KBM-7 (cell line): ENCODE results near the gene ZNHIT2.

Experiments used
- DNase-seq: peaks from one replicate; pipeline ENCODE4 v3.0.0-alpha.2; 2015
- in situ Hi-C: fragments of 300-500 bp; cut with MboI; formaldehyde crosslinking; loops from 2 replicates; pipeline ENCODE4 v1.14.3; 2020; ENCODE audit warnings: low sequenced_read_pairs, low pct_unique_long_range_greater_than_20kb, mixed read lengths

The ZNHIT2 gene

DNA sequence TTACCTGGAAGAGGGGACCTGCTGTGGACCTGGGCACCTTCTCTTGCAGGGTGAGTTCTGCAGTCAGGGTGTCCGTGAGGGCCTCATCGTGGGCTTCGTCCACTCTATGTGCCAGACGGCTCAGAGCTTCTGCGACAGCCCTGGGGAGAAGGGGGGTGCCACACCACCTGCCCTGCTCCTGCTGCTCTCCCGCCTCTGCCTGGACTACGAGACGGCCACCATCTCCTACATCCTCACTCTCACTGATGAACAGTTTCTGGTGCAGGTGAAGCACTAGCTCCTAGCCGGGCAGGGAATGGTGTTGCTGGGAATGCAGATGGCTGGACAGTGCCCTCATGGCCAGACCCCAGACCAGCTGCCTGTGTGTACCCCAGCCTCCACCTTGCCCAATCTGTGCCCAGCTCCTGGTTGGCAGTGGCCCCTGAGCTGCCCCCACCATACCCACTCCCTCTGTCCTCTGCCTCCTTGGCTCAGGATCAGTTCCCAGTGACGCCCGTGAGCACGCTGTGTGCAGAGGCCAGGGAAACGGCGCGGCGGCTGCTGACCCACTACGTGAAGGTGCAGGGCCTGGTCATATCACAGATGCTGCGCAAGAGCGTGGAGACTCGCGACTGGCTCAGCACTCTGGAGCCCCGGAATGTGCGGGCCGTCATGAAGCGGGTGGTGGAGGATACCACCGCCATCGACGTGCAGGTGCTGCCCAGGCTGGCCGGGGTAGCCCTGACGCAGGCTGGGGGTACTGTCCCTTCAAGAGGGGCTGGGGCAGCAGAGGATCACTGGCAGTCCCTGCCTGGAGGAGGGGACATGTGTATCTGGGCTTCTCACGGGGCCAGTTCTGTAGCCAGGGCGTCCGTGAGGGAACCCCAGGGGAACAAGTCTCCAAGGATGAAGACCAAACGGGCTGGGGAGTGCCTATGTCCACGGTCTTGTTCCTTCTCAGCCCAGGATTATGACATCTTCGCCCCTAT, 8.0 kb downstream of the ZNHIT2 start:
- in situ Hi-C loops: no loop called here
- no peak for DNase-seq

DNA sequence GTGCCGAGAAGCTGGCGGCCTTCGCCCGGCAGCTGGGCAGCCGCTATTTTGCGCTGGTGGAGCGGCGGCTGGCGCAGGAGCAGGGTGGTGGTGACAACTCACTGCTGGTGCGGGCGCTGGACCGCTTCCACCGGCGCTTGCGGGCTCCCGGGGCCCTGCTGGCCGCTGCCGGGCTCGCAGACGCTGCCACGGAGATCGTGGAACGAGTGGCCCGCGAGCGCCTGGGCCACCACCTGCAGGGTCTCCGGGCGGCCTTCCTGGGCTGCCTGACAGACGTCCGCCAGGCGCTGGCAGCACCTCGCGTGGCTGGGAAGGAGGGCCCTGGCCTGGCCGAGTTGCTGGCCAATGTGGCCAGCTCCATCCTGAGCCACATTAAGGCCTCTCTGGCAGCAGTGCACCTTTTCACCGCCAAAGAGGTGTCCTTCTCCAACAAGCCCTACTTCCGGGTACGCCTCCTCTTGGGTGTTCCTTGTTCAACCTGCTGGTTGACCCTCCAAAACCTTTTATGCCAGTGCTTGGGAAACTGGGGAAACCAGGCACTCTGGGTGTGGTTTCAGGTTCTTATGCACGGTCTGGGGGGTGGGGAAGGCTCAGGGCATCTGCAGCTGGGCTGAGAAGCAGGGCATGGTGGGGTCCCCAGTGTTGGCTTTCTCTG, 8.9 kb downstream of the ZNHIT2 start:
- in situ Hi-C loops: no loop called here
- no peak for DNase-seq

- in situ Hi-C loops: no loop called here
- no peak for DNase-seq
These were observed 9.6 kb downstream of the ZNHIT2 start for GRCh38 chr11:65107751-65108468.

DNA sequence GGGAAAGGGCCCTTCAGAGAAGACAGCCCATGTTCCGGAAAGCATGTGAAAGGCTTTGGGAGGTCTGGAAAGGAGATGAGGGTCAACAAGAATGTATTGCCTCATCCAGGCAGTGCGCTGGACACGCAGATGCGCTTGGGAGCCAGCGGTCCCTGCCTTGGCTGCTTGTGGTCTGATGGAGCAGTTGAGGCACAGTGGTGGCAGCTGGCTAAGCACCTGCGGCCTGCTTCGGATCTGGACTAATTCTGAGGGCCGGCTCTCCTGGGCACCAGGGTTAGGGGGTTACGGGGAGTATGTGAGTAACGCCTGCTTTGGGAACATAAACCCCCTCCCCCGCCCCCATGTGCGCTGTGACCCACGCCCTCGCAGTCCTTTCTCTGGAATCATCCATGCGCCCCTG, 10.4 kb downstream of the ZNHIT2 start:
- in situ Hi-C loops: no loop called here
- DNase-seq: no peak

- in situ Hi-C loops: no loop called here
- no peak for DNase-seq
These were observed 12.9 kb downstream of the ZNHIT2 start for GRCh38 chr11:65104628-65105027.

DNA sequence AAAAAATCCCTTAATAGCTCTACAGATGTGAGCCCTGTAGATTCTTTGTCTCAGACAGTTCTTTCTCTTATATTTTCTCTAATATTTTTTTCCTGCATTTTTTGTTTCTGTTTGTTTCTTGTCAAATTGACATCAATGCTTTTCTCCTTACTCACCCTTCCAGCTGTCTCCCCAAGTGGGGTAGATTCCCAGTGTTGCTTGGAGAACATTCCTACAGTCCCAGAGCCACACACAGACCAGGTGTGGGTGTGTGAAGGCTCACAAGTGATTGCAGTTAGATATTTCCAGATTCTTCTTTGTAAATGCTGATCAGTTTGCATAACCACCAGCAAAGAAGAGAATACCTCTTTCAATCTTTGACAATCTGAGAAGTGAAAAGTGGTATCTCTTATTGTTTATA, 14.0 kb downstream of the ZNHIT2 start:
- DNase-seq: no peak
- in situ Hi-C loops: no loop called here

DNA sequence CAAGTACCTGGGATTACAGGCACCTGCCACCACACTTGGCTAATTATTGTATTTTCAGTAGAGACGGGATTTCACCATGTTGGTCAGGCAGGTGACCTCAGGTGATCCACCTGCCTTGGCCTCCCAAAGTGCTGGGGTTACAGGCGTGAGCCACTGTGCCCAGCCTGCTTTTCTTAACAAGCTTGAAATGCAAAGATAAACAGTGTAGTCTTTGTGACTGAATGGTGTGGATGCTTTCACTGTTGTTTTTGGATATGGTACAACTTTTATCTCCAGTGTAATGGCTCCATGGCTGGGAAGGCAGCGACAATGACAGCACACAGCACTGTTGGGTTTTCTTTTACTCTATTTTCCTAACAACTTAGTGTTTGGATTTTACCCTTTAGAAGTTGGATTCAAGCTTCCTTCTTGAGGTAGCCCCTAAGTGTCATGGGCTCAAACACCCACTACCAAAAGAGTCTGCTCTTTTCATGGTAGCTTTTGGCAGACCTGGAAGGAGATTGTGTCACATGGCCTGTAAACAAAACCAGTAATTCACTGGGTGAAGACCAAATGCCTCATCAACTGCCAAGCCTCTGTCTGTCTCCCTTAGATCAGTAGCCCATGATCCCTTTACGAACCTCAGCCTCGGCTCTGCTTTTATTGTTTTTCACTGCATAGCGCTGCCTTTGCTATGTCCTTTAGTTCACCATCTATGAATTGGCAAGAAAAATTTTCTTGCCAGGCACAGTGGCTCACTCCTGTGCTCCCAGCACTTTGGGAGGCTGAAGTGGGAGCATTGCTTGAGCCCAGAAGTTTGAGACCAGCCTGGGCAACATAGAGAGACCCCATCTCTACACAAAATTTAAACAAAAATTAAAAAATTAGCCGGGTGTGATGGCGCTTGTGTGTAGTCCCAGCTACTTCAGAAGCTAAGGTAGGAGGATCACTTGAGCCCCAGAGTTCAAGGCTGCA, 15.1 kb downstream of the ZNHIT2 start:
- no peak for DNase-seq
- in situ Hi-C loops: no loop called here

DNA sequence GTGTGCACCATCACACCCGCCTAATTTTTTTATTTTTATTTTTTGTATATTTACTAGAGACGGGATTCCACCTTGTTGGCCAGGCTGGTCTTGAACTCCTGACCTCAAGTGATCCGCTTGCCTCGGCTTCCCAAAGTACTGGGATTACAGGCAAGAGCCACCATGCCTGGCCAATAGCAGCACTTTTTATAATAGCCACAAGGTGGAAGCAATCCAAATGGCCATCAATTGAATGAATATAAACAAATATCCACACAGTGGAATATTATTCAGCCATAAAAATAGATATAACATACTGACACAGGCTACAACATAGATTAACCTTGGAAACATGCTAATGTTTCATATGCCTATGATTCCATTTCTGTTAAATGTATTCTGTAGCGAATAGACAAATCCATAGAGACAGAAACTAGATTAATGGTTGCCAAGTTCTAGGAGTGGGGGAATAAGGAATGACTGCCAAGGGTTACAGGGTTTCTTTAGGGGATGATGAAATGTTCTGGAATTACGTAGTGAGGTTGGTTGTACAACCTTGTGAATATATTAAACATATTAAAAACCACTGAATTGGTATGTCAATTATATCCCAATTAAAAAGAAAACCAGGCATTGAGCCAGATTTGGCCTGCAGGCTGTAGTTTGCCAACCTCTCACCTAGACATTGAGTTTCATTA, 16.7 kb downstream of the ZNHIT2 start:
- DNase-seq: no peak
- in situ Hi-C loops: no loop called here

DNA sequence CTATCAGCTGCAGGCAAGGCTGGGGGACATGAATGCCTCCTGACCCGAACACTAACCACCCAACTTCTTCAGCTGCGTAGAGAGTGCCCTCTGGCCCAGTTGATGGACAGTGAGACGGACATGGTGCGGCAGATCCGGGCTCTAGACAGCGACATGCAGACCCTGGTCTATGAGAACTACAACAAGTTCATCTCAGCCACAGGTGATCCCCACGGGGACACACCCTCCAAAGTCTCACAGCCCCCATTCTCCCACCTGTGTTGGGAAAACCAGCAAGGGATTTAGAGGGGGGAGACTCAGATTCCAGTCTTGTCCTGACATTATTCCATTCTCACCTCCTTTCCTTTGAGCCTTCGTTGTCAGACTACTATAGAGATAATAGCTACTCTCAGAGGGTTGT, 20.6 kb downstream of the ZNHIT2 start:
- in situ Hi-C loops: no loop called here
- DNase-seq: no peak

- in situ Hi-C loops: no loop called here
- DNase-seq: peak; percentile 91
These were observed 21.3 kb downstream of the ZNHIT2 start, which contains the start of gene VPS51 for GRCh38 chr11:65095974-65096806. Gene VPS51, plus strand, starts transcription at chr11:65096214. Its CDS starts 37 bp downstream, at chr11:65096251.

GRCh38 chr11:65095427-65095826, 22.1 kb downstream of the ZNHIT2 start:
- DNase-seq: no peak
- in situ Hi-C loops: no loop called here

DNA sequence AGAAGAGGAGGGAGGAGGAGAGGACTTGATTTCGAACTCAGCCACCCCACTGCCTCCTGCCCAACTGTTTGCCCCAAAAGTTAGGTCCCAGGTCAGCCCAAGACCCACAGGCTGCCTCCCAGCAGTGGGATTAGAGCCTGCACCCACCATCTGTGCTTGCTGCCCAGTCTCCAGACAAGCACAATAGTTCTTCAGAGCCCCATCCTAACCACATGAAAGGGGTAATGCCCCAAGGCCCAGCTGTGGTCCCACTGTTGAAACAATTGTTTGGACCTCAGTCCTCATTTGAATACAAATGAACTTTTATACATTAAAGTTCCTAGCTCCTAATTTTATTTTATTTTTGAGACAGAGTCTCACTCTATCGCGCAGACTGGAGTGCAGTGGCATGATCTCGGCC, 26.9 kb downstream of the ZNHIT2 start:
- in situ Hi-C loops: no loop called here
- no peak for DNase-seq

DNA sequence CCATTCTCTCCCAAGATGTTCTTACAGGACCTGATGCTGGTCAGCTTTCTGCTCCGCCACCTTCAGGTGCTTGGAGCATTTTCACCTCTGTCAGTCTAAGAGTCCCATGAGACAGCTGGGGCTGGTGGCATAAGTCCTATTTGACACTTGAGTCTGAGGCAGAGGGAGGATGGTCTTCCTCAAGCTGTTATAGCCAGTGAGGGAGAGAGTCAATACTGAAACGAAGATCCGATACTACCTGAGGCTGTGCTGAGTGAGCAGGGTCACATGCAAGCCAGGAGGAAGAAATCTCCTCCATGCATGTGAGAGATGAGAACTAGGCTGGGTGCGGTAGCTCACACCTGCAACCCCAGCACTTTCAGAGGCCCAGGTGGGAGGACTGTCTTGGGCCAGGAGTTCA, 27.9 kb downstream of the ZNHIT2 start:
- in situ Hi-C loops: no loop called here
- DNase-seq: no peak

GRCh38 chr11:65087827-65088226, 29.7 kb downstream of the ZNHIT2 start:
- DNase-seq: no peak
- in situ Hi-C loops: no loop called here

GRCh38 chr11:65087216-65087615, 30.3 kb downstream of the ZNHIT2 start:
- in situ Hi-C loops: no loop called here
- DNase-seq: no peak

- in situ Hi-C loops: no loop called here
- no peak for DNase-seq
These were observed 30.7 kb downstream of the ZNHIT2 start for GRCh38 chr11:65086809-65087208.

DNA sequence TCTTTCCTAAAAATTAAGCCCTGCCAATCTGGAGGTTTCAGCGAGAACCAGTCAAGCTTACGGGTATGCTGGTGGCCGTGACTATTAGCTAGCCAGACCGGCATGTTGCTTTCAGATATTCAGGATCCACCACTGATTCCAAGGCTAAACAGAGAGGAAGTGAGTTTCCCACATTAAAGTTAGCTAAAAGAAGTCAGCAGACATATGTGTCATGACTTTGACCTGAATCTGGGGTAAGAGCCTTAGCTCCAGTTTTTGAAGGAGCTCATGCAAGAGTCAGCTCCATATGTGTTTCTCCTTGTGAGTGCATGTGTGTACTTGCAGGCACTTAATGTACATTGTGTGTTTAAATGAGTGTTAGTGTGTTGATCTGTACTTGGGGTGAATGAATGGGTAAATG, 32.1 kb downstream of the ZNHIT2 start:
- in situ Hi-C loops: no loop called here
- no peak for DNase-seq
